Breast epithelium (tissue), 3 donors: ENCODE measurements around the gene GCNT3.

Experiments
- CTCF ChIP-seq, 3 donors: fragments of 450-650 bp; IDR thresholded peaks; one replicate each; pipeline ENCODE4 v1.5.1; 2016 to 2017; ENCODE audit warnings: antibody characterized with exemption in 3 of 3, mild to moderate bottlenecking in 3 of 3, moderate library complexity in 3 of 3
- POLR2A ChIP-seq: fragments of 450-650 bp; IDR thresholded peaks from one replicate; pipeline ENCODE4 v1.6.1; 2016; ENCODE audit warnings: antibody characterized with exemption, mild to moderate bottlenecking, moderate library complexity

- TF ChIP-seq CTCF (IDR thresholded peaks at IDR 0.05): no peak
- TF ChIP-seq POLR2A: no peak
These were observed 30.8 kb downstream of the GCNT3 start for GRCh38 chr15:59642351-59642750.
